KMS-11 (cell line): Measurements from ENCODE around the gene CXorf49.
"Not testable (repeated sequence)": the region's sequence is repeated elsewhere in the genome, so short reads cannot be mapped to it uniquely, and the experiment has no call there.

ENCODE experiments used
- H2AFZ ChIP-seq: fragments of 200-600 bp; sonication (generic); 2 replicates; pipeline ENCODE4 v1.6.1; 2016; ENCODE audit warnings: antibody characterized with exemption, mixed run types, low read depth
- H3K27ac ChIP-seq: fragments of 200-600 bp; sonication (generic); 2 replicates; pipeline ENCODE4 v1.6.1; 2016; ENCODE audit warnings: mild to moderate bottlenecking, mixed run types
- H3K27me3 ChIP-seq: fragments of 200-600 bp; sonication (generic); 2 replicates; pipeline ENCODE4 v1.6.1; 2017; ENCODE audit warnings: mild to moderate bottlenecking, low read depth, mixed run types, moderate library complexity; ENCODE audit not compliant: insufficient read depth
- H3K36me3 ChIP-seq: fragments of 200-600 bp; sonication (generic); 2 replicates; pipeline ENCODE4 v1.6.1; 2017; ENCODE audit warnings: mild to moderate bottlenecking, mixed run types; ENCODE audit not compliant: insufficient read depth
- H3K4me1 ChIP-seq: fragments of 200-600 bp; sonication (generic); 2 replicates; pipeline ENCODE4 v1.6.1; 2016; ENCODE audit warnings: mild to moderate bottlenecking, low read depth, mixed run types; ENCODE audit not compliant: poor library complexity, severe bottlenecking
- H3K4me2 ChIP-seq: fragments of 200-600 bp; sonication (generic); 2 replicates; pipeline ENCODE4 v1.7.0; 2016; ENCODE audit warnings: mild to moderate bottlenecking, mixed run types
- H3K4me3 ChIP-seq: fragments of 200-600 bp; sonication (generic); IDR thresholded peaks from 2 replicates; pipeline ENCODE4 v1.6.1; 2017; ENCODE audit warnings: low read depth, low read length, mixed read lengths; ENCODE audit not compliant: insufficient read depth
- H3K79me2 ChIP-seq: fragments of 200-600 bp; sonication (generic); 2 replicates; pipeline ENCODE4 v1.6.1; 2016; ENCODE audit warnings: low read depth, mixed run types; ENCODE audit not compliant: insufficient read depth
- H3K9ac ChIP-seq: fragments of 200-600 bp; sonication (generic); 2 replicates; pipeline ENCODE4 v1.6.1; 2016; ENCODE audit warnings: mild to moderate bottlenecking, mixed run types
- H4K20me1 ChIP-seq: fragments of 200-600 bp; sonication (generic); 2 replicates; pipeline ENCODE4 v1.6.1; 2016; ENCODE audit warnings: mild to moderate bottlenecking, mixed run types; ENCODE audit not compliant: insufficient read depth
- CTCF ChIP-seq: fragments of 200-600 bp; sonication (generic); conservative IDR thresholded peaks from 2 replicates; pipeline ENCODE4 v1.6.1; 2017; ENCODE audit warnings: low read depth, mild to moderate bottlenecking, antibody characterized with exemption, low read length, moderate library complexity, mixed read lengths

Gene CXorf49

DNA sequence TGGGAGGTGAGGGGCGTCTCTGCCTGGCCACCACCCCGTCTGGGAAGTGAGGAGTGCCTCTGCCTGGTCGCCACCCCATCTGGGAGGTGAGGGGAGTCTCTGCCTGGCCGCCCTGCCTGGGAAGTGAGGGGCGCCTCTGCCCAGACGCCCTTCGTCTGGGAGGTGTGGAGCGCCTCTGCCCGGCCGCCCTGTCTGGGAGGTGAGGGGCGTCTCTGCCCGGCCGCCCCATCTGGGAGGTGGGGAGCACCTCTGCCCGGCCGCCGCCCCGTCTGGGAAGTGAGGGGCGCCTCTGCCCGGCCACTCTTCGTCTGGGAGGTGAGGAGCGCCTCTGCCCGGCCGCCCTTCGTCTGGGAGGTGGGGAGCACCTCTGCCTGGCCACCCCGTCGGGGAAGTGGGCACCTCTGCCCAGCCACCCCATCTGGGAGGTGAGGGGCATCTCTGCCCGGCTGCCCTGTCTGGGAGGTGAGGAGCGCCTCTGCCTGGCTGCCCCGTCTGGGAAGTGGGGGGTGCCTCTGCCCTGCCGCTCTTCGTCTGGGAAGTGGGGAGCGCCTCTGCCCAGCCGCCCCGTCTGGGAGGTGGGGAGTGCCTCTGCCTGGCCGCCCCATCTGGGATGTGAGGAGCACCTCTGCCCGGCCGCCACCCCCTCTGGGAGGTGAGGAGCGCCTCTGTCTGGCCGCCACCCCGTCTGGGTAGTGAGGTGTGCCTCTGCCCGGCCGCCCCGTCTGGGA lies 41.9 kb downstream of the CXorf49 start:
- not testable (repeated sequence) for H3K79me2 ChIP-seq, H3K36me3 ChIP-seq, H2AFZ ChIP-seq

DNA sequence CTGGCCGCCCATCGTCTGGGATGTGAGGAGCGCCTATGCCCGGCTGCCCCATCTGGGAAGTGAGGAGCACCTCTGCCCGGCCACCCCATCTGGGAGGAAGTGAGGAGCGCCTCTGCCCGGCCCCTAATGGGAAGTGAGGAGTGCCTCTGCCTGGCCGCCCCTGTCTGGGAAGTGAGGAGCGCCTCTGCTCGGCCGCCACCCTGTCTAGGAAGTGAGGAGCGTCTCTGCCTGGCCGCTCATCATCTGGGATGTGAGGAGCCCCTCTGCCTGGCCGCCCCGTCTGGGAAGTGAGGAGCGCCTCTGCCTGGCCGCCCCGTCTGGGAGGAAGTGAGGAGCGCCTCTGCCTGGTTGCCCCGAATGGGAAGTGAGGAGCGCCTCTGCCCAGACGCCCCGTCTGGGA lies 42.4 kb downstream of the CXorf49 start:
- H3K9ac ChIP-seq, H2AFZ ChIP-seq, H3K4me2 ChIP-seq, H3K79me2 ChIP-seq, H3K4me1 ChIP-seq, H3K27ac ChIP-seq, H3K36me3 ChIP-seq, H3K4me3 ChIP-seq, H4K20me1 ChIP-seq: not testable (repeated sequence)
- peaks cover 18% of the 10 kb centered on the region for H3K27me3 ChIP-seq

More for the DNA sequence above, 41.9 kb downstream of the CXorf49 start:
- peaks cover 14% of the 10 kb centered on the region for H3K27me3 ChIP-seq
- H3K4me2 ChIP-seq, H3K4me3 ChIP-seq, H3K9ac ChIP-seq, H3K27ac ChIP-seq, H4K20me1 ChIP-seq, H3K4me1 ChIP-seq: not testable (repeated sequence)

GRCh38 chrX:71671938-71672337 lies 46.1 kb downstream of the CXorf49 start:
- H3K4me3 ChIP-seq: no peak overlapping the region

GRCh38 chrX:71671043-71671780 lies 46.9 kb downstream of the CXorf49 start:
- Histone ChIP-seq H3K36me3 (no peaks in the 10 kb centered on the region), H3K4me1 (peaks cover 9% of the 10 kb centered on the region), H3K27ac (no peak overlapping the region), H3K9ac (no peak overlapping the region), H3K27me3 (peaks cover 29% of the 10 kb centered on the region), H4K20me1 (no peaks in the 10 kb centered on the region), H3K79me2 (no peaks in the 10 kb centered on the region), H2AFZ (no peak overlapping the region), H3K4me2 (no peak overlapping the region), H3K4me3 (no peak overlapping the region)
- no peak for TF ChIP-seq CTCF

More at GRCh38 chrX:71671938-71672337, 46.1 kb downstream of the CXorf49 start:
- H3K79me2 ChIP-seq: no peaks in the 10 kb centered on the region
- no peak overlapping the region for H2AFZ ChIP-seq
- H3K27me3 ChIP-seq: peaks cover 29% of the 10 kb centered on the region
- H3K9ac ChIP-seq: no peak overlapping the region
- H3K36me3 ChIP-seq: no peaks in the 10 kb centered on the region
- H3K4me2 ChIP-seq: no peak overlapping the region
- H4K20me1 ChIP-seq: no peaks in the 10 kb centered on the region
- TF ChIP-seq CTCF: no peak
- H3K4me1 ChIP-seq: peaks cover 9% of the 10 kb centered on the region
- H3K27ac ChIP-seq: no peak overlapping the region

GRCh38 chrX:71669947-71670346 lies 48.1 kb downstream of the CXorf49 start:
- H3K9ac ChIP-seq, H3K4me2 ChIP-seq, H3K79me2 ChIP-seq, H4K20me1 ChIP-seq, H3K36me3 ChIP-seq, H3K27ac ChIP-seq, H3K4me3 ChIP-seq, H3K4me1 ChIP-seq, H2AFZ ChIP-seq: not testable (repeated sequence)
- peak; percentile 38; the same call in 1 of the 2 replicates for TF ChIP-seq CTCF
- H3K27me3 ChIP-seq: peaks cover 29% of the 10 kb centered on the region
